ENCODE measurements around the gene NFATC2. TPM values are rescaled to one million over a fixed set of nuclear protein-coding genes. Genes with fewer than 3 reads are reported as not detected.

The NFATC2 gene
- total and polyA plus RNA-seq, 2 of the 4 experiments (the other 2 are of a cell fraction) = 0.18 to 0.38 TPM

- no peaks in the 10 kb centered on the region for H3K36me3 ChIP-seq (ENCODE audit: control insufficient read depth, insufficient read depth, low read length)
- no peak overlapping the region for H2BK15ac ChIP-seq (ENCODE audit: low read depth, low read length)
- no peak overlapping the region for H3K27ac ChIP-seq (ENCODE audit: insufficient read depth, low read length)
- H3K56ac ChIP-seq (ENCODE audit: extremely low read depth, insufficient read depth, low read length) = no peak overlapping the region
- no peak overlapping the region for H2AK9ac ChIP-seq (replicated peaks; ENCODE audit: low read depth, low read length, poor library complexity)
- H3K27me3 ChIP-seq (ENCODE audit: control insufficient read depth, insufficient read depth, low read length) = no peaks in the 10 kb centered on the region
- ATAC-seq (ENCODE audit: low read depth) (no peak), DNase-seq (no peak)
- no peak overlapping the region for H3K9ac ChIP-seq (ENCODE audit: low read depth, low read length)
- intact Hi-C loops (cut with micrococcal nuclease) (loop anchor here (1.0 to 5.0 kb wide), 4 partner anchors 222 to 710 kb away; no protein-coding TSS in a partner anchor), dilution Hi-C loops (cut with HindIII; ENCODE audit: low sequenced_read_pairs, unreplicated experiment) (no loop called here), in situ Hi-C loops (cut with MboI; ENCODE audit: low sequenced_read_pairs) (loop anchor here (5.0 kb wide), 3 partner anchors 219 to 709 kb away; no protein-coding TSS in a partner anchor)
- no peak overlapping the region for H3K4me3 ChIP-seq (ENCODE audit: insufficient read depth, low read depth, low read length)
- H3K4ac ChIP-seq (ENCODE audit: low read depth, low read length) = no peak overlapping the region
- no peak for TF ChIP-seq RFX5 (IDR thresholded peaks at IDR 0.05; ENCODE audit: low read depth, low read length)
- no peak for TF ChIP-seq NFE2L2 (IDR thresholded peaks at IDR 0.05; ENCODE audit: low read depth, low read length)
- TF ChIP-seq ELK1 (IDR thresholded peaks at IDR 0.05; ENCODE audit: borderline replicate concordance, low read depth, low read length) = no peak
- TF ChIP-seq RAD21 (IDR thresholded peaks at IDR 0.05; ENCODE audit: low read length) = no peak
- TF ChIP-seq USF2 (IDR thresholded peaks at IDR 0.05; ENCODE audit: low read depth, low read length) = no peak
- TF ChIP-seq CEBPB (IDR thresholded peaks at IDR 0.05; ENCODE audit: low read depth, low read length) = no peak
- H2BK5ac ChIP-seq (ENCODE audit: low read depth, low read length, poor library complexity, severe bottlenecking) = no peak overlapping the region
- peaks cover 0 to 21% of the 10 kb centered on the region in 2 experiments; a peak in 2 of 4 replicates for H3K79me1 ChIP-seq (ENCODE audit: low read depth in 1 of 2, low read length in 2 of 2)
- no peak overlapping the region; the same call in 1 of the 2 replicates for H2AK5ac ChIP-seq (ENCODE audit: low read depth, low read length)
- ChIA-PET CTCF (interaction anchor here (0.7 to 1.4 kb wide), 3 partner anchors 119 to 710 kb away, joined by 3 to 6 read pairs (median 4); no protein-coding TSS in a partner anchor), POLR2A (ENCODE audit: unreplicated experiment) (no interaction called here)
- no peak overlapping the region for H3K14ac ChIP-seq (replicated peaks; ENCODE audit: low read depth, low read length)
- BruUV-seq (replicated peaks) = no TSS peak
- H2BK20ac ChIP-seq (ENCODE audit: low read depth, low read length) = no peak overlapping the region
- no peak overlapping the region for H3K4me2 ChIP-seq (ENCODE audit: low read depth, low read length)
- no peaks in the 10 kb centered on the region for H3K9me3 ChIP-seq (ENCODE audit: control insufficient read depth, insufficient read depth, low read length)
- H4K20me1 ChIP-seq (ENCODE audit: insufficient read depth, low read length) = no peaks in the 10 kb centered on the region
- H4K91ac ChIP-seq (ENCODE audit: insufficient read depth, low read depth, low read length) = no peak overlapping the region
- peaks cover 16% of the 10 kb centered on the region for H3K9me1 ChIP-seq (ENCODE audit: insufficient read depth, low read length)
- H2BK120ac ChIP-seq (ENCODE audit: low read depth, low read length) = no peak overlapping the region
- H3K23ac ChIP-seq (ENCODE audit: low read depth, low read length) = no peak overlapping the region
- H3K4me1 ChIP-seq (ENCODE audit: control insufficient read depth, insufficient read depth, low read length) = peaks cover 6% of the 10 kb centered on the region
- no peak overlapping the region for H4K8ac ChIP-seq (ENCODE audit: low read depth in 2 of 2, low read length in 2 of 2)
- 97% methylated on average over 3 of the region's 7 CpGs; no CpG with 5 or more reads in 1 of the 2 experiments for WGBS, 2 experiments (ENCODE audit: extremely low coverage in 2 of 2, insufficient read length in 1 of 2)
- no peak overlapping the region for H2AFZ ChIP-seq (replicated peaks; ENCODE audit: low read length, poor library complexity)
- no peak overlapping the region for H3K18ac ChIP-seq (ENCODE audit: low read depth, low read length)
- no peak overlapping the region for H4K5ac ChIP-seq (ENCODE audit: low read depth, low read length)
These were observed 169.6 kb downstream of the NFATC2 start for GRCh38 chr20:51372966-51373365.

All from IMR-90 (cell line).